ENCODE data around the gene DDRGK1.

GRCh38 chr20:3161316-3162079, 43.0 kb downstream of the DDRGK1 start:
- TF ChIP-seq CTCF (IDR thresholded peaks at IDR 0.05) (no peak), POLR2A (IDR thresholded peaks at IDR 0.05) (no peak), EP300 (IDR thresholded peaks at IDR 0.05) (no peak)

Data from tibial nerve (tissue), 4 donors.